Mucosa of gallbladder (tissue), 1 donor: Measurements from ENCODE around the gene FHOD3. TPM values are rescaled to one million over a fixed set of nuclear protein-coding genes. Genes with fewer than 3 reads are reported as not detected.

Source experiments
- DNase-seq: peaks from one replicate; pipeline ENCODE4 v3.0.0-alpha.2; 2020; ENCODE audit warnings: low spot score
- total RNA-seq: library from RNA; stranded (reverse); gene quantifications from one replicate; pipeline ENCODE4 v1.2.1, GENCODE V29; 2021
- donor health status: DM: no; HTN: no; CAD: no.

Gene FHOD3
- total RNA-seq, result 24.9 TPM

- DNase-seq, result peak; percentile 35
Observed at GRCh38 chr18:36297417-36298125, at the start of gene FHOD3. TSS of gene FHOD3 (plus strand) at chr18:36297713. CDS start at chr18:36297836, 123 bp downstream.

- DNase-seq, result no peak
Observed at GRCh38 chr18:36249392-36249791, 48.1 kb upstream of the FHOD3 start.

GRCh38 chr18:36250827-36251226 is 46.7 kb upstream of the FHOD3 start:
- DNase-seq, result no peak

GRCh38 chr18:36255072-36255698 is 42.3 kb upstream of the FHOD3 start:
- no peak for DNase-seq

GRCh38 chr18:36256094-36256493 is 41.4 kb upstream of the FHOD3 start:
- DNase-seq, result no peak

- no peak for DNase-seq
Observed at GRCh38 chr18:36262971-36263370, 34.5 kb upstream of the FHOD3 start.

GRCh38 chr18:36264283-36264682 is 33.2 kb upstream of the FHOD3 start:
- DNase-seq, result no peak

GRCh38 chr18:36265015-36265414 is 32.5 kb upstream of the FHOD3 start:
- no peak for DNase-seq

GRCh38 chr18:36269157-36269556 is 28.4 kb upstream of the FHOD3 start:
- no peak for DNase-seq

GRCh38 chr18:36271153-36271552 is 26.4 kb upstream of the FHOD3 start:
- DNase-seq, result no peak

- no peak for DNase-seq
Observed at GRCh38 chr18:36273347-36273746, 24.2 kb upstream of the FHOD3 start.

- DNase-seq, result no peak
Observed at GRCh38 chr18:36274083-36274715, 23.3 kb upstream of the FHOD3 start.

- no peak for DNase-seq
Observed at GRCh38 chr18:36275561-36275960, 22.0 kb upstream of the FHOD3 start.

GRCh38 chr18:36279001-36279400 is 18.5 kb upstream of the FHOD3 start:
- no peak for DNase-seq

GRCh38 chr18:36281936-36282335 is 15.6 kb upstream of the FHOD3 start:
- DNase-seq, result no peak

- no peak for DNase-seq
Observed at GRCh38 chr18:36283448-36283847, 14.1 kb upstream of the FHOD3 start.

- DNase-seq, result no peak
Observed at GRCh38 chr18:36284268-36284667, 13.2 kb upstream of the FHOD3 start.

GRCh38 chr18:36284671-36285295 is 12.7 kb upstream of the FHOD3 start:
- peak; percentile 60 for DNase-seq

- no peak for DNase-seq
Observed at GRCh38 chr18:36287653-36288052, 9.9 kb upstream of the FHOD3 start.

GRCh38 chr18:36288689-36289088 is 8.8 kb upstream of the FHOD3 start:
- no peak for DNase-seq

- DNase-seq, result no peak
Observed at GRCh38 chr18:36294031-36294430, 3.5 kb upstream of the FHOD3 start.

- no peak for DNase-seq
Observed at GRCh38 chr18:36295214-36295613, 2.3 kb upstream of the FHOD3 start.

- no peak for DNase-seq
Observed at GRCh38 chr18:36295880-36296301, 1.6 kb upstream of the FHOD3 start.
